HS-5 (cell line): ENCODE data around the gene SSBP2.

Experiments
- DNase-seq: peaks from one replicate; pipeline ENCODE4 v3.0.0-alpha.2; 2012; ENCODE audit warnings: low read depth

Gene SSBP2

GRCh38 chr5:81590498-81591384 is 160.2 kb downstream of the SSBP2 start:
- no peak for DNase-seq

DNA sequence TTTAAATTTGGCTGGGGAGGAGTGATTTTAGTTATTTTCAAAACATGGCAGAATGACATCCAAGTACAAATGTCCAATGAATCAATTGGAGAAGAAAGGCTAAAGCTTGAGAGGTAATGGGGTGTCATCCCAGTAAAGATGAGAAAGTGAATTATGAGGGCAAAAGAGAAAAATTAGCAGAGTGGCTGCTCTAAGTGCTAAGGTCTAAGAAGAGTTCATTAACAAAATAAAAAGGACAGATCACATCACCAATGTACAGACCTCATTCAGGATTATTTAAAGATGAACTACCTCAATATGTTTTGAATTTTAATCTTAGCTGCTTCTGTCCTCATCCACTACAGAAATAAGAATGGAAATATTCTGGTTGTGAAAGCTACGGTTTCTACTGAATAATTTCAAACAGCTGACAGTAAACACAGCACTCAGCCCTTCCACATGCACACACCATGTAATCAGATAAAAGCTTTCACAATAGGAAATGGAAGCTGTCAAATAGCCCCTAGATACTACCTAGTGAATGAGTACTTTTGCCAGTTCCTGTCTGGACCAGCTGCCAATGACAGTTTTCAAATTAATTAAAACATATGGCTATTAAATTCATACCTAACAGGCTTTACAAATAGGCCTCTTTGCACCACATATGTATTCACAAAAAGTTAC is 171.5 kb downstream of the SSBP2 start:
- DNase-seq: no peak

- no peak for DNase-seq
These were observed 173.8 kb downstream of the SSBP2 start for GRCh38 chr5:81577091-81577490.

DNA sequence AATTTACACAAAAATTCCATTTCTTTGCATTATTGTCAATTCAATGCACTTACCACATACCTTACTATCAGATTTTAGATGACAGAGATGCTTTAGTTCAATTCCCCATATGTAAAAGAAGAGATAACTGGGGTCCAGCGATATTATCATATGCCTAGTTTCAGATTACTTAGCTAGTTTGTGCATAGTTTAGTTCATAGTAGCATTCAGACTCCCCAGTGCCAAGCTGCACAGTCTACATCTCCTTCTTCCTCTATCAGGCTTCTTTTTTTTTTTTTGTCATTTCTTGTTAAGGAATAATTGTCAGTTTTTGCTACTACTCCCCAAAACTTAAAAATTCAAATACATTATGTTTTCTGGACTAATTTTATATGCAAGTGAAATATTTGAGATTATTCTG is 175.0 kb downstream of the SSBP2 start:
- no peak for DNase-seq

GRCh38 chr5:81572201-81572600 is 178.7 kb downstream of the SSBP2 start:
- DNase-seq: no peak

GRCh38 chr5:81558188-81558587 is 192.7 kb downstream of the SSBP2 start:
- no peak for DNase-seq

DNA sequence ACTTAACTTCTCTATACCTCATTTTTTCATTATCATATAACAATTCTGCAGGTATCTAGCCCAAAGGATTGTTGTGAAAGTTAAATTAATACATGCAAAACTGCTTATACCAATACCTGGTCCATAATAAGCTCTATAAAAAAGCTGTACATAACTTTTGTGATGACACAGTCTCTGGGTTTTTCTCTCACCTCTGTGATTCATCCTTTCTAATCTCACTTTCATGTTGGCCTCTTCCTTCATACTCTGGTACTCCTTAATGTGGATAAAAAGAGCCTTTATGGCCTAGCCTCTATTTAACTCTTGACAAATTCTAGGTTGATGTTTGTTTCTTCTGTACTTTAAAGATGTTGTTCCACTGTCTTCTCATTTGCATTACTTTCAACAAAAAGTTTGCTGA is 194.1 kb downstream of the SSBP2 start:
- DNase-seq: no peak

GRCh38 chr5:81555865-81556264 is 195.0 kb downstream of the SSBP2 start:
- no peak for DNase-seq

DNA sequence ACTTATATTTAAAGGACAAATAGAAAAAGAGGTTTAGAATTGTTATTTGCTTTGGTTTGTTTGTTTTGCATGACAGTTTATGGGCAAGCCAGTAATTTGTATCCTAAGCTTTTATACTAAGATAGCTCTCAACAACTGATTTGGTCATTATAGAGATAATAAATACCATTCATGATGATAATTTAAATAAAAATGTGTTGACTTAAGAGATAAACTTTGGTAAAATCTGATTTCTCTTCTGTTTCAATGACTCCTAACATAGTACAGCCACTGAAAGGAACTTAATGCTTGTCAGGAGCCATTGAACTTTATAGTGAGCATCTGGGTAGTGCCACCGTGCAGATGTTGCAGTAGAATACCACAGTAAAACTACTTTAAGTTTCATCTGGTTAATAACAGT is 196.2 kb downstream of the SSBP2 start:
- DNase-seq: no peak

DNA sequence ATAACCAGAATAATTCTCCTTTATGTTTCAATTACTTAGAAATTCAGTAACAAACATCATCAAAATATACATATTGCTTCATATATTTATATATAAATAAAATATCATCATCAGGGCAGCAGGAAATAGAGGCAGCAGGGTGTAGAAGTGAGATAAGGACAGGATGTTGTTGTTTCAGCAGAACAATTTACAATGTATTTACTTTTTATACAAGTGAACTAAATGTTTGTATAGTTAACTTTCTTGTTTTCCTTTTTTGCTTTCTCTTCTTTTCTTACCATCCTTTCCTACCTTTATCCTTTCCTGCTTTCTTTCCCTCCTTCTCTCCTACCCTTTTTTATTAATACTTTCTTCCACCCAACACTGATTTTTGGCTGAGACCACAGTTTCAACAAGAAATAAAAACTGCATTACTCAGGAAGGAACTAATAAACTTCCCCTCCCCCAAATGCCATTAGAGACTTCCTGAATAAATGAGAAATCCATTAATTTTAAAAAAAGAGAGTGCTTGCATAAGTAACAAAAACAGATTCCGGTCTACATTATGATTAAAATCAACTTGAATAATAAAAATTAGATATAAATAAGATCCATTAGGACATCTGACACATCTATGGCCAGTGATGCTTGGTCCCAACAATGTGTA is 197.2 kb downstream of the SSBP2 start:
- DNase-seq: no peak

- no peak for DNase-seq
These were observed 197.9 kb downstream of the SSBP2 start for GRCh38 chr5:81552852-81553566.

DNA sequence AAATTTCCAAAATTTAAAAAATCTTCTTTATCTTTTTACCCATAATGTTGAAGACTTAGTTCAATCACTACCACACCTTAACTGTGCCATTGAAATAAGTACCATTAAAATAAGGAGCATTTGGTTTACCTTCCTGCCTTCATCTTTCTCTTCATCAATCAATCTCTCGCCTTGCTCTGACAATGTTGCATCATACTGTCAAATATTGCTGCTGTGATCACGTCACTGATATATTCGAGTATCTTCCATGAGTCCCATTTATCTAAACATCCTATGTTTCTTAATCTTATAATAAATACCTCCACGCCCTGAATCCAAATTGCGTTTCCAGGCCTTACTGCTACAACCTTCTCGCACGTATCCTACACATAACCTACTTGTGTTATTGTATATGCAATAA is 201.8 kb downstream of the SSBP2 start:
- DNase-seq: no peak

- DNase-seq: no peak
These were observed 203.9 kb downstream of the SSBP2 start for GRCh38 chr5:81547001-81547400.

DNA sequence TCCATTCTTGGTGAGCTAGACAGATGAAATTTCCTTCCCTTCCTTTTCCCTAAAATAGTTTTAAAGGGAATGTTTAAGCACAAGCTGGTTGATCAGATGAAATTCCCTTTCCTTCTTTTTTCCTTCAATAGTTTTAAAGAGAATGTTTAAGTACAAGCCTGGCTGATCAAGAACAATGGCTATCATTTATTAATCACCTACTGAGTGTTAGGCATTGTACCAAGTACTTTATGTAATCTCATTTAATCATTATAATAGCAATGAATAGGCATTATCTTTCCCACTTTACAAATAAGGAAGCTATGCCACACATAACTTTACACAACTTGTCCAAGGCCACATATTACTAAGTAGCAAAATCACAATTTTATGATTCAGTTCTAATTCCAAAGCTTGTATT is 205.0 kb downstream of the SSBP2 start:
- no peak for DNase-seq

DNA sequence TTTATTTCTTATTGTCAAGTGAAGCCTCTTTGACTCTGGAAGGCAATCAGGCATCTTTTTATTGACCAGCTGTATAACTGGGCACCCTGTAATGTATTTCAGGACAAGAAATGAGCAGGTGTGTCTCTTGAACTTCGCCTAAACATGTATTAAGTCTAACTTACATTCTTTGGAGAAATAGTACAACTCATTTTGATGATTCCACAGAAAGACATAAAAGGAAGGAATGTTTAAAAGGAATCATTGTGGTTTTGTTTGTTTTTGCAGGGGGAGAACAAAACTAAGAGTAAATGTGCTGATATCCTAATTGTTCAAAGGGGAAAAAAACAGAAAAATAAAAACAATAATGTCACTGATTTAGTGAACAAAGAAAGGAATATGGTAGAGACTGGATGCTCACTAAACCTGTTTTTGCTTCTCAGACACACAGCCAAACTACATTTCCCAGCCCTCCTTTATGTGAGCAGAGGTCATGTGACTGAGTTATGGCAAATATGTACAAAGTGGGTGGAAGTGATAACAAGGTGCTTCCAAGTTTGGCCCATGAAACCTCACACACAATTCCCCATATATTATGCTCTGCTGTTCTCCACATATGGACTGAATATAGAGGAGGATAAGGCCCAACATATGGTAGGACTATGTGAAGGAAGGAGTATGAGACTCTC is 206.4 kb downstream of the SSBP2 start:
- no peak for DNase-seq

- DNase-seq: no peak
These were observed 208.7 kb downstream of the SSBP2 start for GRCh38 chr5:81542242-81542641.

- DNase-seq: no peak
These were observed 212.9 kb downstream of the SSBP2 start for GRCh38 chr5:81537905-81538547.

DNA sequence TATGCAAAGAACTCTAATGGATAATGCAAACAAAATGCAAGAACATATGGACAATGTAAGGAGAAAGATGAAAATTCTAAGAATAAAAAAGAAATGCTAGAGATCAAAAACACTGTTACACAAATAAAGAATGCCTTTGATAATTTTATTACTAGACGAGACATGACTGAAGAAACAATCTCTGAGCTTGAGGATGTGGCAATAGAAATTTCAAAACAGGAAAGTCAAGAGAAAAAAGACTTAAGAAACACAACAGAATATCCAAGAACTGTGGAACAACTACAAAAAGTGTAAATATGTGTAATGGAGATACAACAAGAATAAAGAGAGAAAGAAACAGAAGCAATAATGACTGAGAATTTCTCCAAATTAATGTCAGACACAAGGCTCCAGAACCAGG is 216.5 kb downstream of the SSBP2 start:
- no peak for DNase-seq

DNA sequence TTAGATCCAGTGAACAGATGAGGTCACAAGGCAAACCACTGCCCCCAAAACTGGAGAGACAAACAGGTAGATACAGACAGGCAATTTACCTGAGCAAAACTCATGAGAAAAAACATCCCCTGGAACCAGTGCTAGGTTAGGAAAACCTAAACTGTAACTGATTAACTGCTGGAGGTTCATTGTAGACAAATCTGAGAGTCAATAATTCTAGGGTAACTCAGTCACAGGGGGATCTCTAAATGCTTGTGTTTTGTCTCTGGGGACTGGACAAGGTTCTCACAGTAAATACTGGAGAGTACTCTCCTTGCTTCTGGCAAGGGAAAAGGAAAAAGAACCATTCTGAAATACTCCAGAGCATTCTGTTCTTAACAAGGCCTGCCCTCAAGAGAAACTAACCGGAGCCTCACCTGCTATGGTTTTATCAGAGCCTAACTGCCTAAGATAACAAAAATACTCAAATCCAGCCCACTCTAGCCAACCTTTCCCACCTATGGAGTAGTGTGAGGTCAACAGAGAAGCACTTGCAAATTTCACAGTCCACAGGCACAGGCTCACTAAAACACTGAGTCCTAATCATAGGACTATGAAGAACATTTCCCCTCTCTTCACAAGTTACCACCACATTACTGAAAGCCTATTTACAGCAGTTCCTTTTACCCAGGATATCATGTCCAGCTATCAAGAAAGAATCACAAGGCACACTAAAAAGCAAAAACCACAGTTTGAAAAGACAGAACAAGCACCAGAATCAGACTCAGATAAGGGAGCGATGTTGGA is 217.1 kb downstream of the SSBP2 start:
- no peak for DNase-seq

DNA sequence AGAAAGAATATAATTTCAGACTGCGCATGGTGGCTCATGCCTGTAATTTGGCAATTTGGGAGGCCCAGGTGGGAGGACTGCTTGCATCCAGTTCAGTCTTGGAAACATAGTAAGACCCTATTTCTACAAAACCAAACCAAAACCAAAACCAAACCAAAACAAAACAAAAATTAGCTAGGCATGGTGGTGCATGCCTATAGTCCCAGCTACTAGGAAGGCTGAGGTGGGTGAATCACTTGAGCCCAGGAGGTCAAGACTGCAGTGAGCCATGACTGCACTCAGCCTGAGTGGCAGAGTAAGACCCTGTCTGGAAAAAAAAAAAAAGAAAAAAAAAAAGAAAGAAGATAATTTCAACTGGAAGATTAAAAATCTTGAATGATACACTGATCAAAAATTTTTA is 220.0 kb downstream of the SSBP2 start:
- DNase-seq: no peak

DNA sequence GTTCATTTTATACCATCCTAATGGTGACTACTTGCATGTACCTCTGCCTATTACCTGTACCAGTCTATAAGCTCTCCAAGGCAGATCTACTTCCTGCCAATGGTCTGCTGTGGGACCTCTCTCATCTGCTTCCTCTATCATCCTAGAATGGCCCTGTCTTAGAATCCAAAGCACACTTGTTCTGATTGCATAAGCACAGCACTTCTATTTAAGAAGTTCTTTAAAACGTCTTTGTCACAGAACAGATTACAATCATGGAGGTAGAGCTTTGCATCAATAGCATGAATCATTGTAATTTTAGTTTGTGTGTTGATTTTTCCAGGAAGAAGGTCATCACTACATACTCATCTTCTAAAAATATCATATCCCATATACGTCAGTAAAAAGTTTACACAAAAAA is 225.2 kb downstream of the SSBP2 start:
- no peak for DNase-seq
